Activated CD8-positive, alpha-beta memory T cell treated with anti-CD3 and anti-CD28 coated beads, Interleukin-2, amount 50 U/mL, for 1 hour (primary cell): ENCODE data around the gene CLDN7.
A peak's percentile ranks its signal among the peaks of the same experiment; 100 is the strongest.

Experiments used
- DNase-seq: peaks from one replicate; pipeline ENCODE4 v3.0.0-alpha.2; 2020; ENCODE audit errors: extremely low read depth

Gene CLDN7

DNA sequence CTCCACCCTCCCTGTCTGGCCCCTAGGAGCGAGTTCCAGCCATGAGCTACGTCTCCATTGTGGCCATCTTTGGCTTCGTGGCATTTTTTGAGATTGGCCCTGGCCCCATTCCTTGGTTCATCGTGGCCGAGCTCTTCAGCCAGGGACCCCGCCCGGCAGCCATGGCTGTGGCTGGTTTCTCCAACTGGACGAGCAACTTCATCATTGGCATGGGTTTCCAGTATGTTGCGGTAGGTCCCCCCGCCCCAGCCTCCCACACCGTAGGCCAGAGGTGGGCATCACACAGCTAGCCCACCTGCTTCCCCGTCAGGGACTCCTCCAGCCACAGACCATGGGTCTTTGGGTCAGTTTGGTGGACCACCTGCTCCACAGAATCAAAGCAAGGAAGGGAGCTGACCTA, 23.4 kb upstream of the CLDN7 start:
- DNase-seq = no peak

DNA sequence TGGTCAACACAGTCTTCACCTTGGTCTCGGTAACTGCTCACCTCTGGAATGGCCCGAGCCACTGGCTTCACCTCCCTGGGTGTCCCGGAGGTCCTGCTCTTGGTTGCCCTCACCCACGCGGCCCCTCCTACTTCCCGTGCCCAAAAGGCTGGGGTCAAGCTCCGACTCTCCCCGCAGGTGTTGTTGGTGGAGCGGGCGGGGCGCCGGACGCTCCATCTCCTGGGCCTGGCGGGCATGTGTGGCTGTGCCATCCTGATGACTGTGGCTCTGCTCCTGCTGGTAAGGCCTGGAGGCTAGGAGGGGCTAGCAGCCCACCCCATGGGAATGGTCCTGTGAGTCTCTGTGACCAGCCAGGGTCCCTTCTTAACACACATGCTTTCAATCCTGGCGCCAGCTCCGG, 22.6 kb upstream of the CLDN7 start:
- DNase-seq = no peak

DNA sequence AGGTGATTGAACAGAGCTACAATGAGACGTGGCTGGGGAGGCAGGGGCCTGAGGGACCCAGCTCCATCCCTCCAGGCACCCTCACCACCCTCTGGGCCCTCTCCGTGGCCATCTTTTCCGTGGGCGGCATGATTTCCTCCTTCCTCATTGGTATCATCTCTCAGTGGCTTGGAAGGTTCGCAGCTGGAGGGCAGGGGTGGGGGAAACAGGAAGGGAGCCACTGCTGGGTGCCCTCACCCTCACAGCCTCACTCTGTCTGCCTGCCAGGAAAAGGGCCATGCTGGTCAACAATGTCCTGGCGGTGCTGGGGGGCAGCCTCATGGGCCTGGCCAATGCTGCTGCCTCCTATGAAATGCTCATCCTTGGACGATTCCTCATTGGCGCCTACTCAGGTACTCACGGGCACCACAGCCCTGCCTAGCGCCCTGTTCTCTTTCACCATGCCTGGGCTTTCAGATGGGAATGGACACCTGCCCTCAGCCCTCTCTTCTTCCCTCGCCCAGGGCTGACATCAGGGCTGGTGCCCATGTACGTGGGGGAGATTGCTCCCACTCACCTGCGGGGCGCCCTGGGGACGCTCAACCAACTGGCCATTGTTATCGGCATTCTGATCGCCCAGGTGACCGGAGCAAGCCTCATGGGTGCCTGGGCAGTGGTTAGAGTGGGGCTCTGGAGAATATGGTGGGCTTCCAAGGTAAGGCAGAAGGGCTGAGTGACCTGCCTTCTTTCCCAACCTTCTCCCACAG, 21.4 kb upstream of the CLDN7 start:
- no peak for DNase-seq

DNA sequence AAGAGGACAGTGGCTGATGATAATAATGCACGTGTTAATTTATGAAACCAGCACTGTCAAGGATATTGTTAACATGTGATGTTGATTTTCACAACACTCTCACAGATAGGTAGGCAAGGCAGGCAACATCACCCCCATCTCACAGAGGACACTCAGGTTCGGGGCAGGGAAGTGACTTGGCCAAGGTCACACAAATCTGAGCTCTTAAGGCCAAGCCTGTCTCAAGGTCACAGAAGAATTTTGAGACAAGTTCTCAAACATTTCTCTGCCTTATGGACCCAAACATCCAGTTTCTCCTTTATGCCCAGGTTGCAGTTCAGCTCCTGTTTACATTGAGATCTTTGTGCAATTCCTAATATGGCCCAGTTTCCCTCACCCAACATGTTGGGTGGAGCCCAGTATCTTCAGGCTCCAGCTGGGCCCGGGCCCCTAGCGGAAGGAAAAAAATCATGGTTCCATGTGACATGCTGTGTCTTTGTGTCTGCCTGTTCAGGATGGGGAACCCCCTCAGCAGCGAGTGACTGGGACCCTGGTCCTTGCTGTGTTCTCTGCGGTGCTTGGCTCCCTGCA, 20.6 kb upstream of the CLDN7 start:
- no peak for DNase-seq

DNA sequence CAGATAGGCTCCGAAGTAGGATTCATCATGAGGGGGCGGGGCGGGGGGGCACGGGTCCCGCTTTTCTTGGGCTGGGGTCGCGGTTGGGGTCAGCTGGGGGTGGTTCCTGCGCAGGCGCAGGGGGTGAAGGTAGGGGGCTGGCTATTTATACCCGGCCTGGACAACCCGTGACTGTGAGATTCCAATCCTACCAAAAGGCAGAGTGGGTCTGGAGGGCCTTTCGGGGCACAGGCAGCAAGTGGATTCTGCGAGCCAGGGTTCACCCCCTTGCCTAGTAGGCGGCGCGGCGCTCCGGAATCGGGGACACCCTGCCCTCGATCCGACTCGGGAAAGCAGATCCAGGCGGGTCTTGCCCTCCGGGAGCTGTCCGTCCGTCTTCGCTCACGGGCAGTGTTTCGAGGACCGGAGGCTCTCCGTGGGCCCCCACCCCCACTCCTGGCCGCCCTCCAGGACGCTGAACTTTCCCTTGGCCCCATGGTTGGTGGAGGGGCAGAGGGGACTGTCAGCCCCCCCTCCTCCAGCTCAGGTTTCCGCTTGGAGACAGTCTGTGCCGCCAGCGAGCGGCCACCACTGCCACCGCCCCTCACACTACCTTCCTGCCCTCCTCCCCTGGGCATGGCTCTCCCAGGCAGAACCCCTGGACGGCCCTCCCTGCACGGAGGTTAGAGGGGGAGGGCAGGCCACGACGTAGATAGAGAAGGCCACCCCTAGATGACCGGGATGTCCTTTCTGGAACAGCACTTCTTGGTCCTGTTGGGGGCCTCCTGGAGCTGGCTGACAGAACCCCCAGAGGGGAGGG, 19.9 kb upstream of the CLDN7 start:
- no peak for DNase-seq

DNA sequence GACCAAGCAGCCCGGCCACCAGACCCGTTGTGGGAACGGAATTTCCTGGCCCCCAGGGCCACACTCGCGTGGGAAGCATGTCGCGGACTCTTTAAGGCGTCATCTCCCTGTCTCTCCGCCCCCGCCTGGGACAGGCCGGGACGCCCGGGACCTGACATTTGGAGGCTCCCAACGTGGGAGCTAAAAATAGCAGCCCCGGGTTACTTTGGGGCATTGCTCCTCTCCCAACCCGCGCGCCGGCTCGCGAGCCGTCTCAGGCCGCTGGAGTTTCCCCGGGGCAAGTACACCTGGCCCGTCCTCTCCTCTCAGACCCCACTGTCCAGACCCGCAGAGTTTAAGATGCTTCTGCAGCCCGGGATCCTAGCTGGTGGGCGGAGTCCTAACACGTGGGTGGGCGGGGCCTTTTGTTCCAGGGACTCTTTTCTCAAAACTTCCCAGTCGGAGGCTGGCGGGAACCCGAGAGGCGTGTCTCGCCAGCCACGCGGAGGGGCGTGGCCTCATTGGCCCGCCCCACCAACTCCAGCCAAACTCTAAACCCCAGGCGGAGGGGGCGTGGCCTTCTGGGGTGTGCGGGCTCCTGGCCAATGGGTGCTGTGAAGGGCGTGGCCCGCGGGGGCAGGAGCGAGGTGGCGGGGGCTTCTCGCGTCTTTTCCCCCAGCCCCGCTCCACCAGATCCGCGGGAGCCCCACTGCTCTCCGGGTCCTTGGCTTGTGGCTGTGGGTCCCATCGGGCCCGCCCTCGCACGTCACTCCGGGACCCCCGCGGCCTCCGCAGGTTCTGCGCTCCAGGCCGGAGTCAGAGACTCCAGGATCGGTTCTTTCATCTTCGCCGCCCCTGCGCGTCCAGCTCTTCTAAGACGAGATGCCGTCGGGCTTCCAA, 19.0 kb upstream of the CLDN7 start, which contains the start of gene SLC2A4:
TSS of gene SLC2A4 (plus strand) at position 645 of the 879 bp plus-strand sequence. CDS start at position 862, 217 bp downstream.
- DNase-seq = peak; percentile 51

DNA sequence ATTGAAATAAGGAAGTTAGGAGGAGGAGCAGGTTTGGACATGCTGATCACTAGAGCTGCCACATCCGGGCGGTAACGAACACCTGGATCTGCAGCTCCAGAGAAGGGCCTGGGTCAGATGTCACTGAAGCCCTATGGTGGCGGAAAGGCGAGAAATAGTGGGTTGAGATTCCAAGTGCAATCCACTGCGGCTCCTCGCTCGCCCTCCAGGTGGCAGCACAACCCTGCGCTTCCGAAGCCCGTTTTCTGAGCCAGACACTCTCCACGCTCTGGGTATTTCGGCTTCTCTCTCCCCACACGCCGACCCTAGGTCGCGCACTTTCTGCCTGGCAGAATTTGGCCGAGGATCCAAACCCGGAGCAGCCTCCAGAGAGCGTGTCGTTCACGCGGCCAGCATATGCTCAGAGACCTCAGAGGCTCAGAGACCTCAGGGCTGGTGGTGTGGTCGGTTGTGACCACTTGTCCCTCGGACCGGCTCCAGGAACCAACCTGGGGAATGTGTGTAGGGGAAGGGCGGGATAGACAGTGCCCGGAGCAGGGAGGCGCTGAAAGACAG, 18.3 kb upstream of the CLDN7 start:
- DNase-seq = peak; percentile 58

DNA sequence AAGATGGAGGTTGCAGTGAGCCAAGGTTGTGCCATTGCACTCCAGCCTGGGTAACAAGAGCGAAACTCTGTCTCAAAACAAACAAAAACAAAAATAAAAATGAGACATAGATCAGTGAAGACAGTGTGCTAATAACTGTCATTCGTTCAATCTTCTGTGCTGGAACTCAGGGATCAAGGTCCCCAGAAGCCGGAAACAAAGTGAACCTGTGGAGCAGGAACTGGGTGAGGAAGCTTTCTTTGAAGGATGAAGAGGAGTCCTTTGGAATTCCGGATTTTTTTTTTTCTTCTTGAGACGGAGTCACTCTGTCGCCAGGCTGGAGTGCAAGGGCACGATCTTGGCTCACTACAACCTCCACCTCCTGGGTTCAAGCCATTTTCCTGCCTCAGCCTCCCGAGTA, 17.2 kb upstream of the CLDN7 start:
- DNase-seq = no peak

DNA sequence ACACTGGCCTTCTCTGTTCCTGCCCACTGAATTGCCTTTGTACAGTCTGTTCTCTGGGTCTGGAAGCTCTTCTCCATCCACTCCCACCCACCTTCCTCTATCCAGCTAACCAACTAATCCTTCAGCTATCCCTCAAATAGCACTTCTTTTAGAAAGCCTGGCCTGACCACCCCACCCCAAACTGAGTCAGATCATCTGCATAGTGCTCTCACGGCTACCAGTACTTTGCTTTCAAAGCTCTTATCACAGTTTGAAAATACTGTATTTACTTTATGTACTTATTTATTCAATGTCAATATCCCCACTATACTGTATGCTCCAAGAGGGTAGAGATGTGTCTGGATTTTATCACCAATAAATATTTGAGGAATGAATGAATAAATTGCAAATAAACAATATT, 4.5 kb upstream of the CLDN7 start:
- no peak for DNase-seq

DNA sequence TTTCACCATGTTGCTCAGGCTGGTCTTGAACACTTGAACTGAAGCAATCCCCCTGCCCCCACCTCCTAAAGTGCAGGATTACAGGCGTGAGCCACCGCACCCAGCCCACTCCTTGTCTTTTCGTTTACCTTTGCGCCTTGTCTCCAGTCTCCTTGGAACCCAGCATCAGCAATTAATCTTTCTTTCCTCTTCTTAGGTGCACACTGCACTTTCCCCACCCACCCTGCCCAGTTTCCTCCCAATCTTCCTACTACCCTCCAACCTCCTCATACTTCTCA, 1.5 kb upstream of the CLDN7 start:
- DNase-seq = no peak

DNA sequence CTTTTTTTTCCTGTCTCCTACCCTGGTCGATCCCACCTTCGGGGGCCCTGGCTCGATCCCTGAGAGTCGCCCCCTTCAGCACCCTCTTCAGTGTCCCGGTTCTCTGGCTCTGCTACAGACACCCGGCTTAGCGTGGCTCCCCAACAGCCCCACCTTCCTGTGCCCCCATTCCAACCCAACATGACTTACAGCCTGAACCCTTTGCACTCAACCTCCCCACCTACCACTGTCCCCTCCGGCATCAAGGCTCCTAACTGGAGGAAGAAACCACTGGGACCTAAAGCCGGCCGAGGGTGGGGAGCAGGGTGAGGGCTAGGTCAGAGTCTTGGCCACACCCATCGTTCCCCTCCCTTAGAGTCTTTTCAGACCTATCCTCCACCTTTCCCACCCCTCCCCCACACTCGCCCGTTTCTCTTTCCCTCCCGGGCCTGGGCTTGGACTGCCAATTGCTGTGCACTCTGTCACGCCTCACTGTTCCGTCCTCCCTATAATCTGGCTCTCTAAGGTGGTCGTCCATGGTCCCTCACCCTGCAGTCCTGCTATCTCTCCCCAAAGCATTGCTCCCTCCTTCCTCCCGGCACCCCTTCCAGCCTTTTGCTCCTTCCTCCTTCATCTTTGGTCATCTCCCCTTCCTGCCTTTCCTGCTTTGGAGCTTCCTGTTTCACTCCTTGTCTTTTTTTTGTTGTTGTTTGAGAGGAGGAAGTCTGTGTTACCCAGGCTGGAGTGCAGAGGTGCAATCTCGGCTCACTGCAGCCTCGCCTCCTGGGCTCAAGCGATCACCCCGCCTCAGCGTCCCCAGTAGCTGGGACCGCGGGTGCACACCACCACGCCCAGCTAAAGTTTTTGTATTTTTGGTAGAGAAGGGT, 890 bp upstream of the CLDN7 start:
- no peak for DNase-seq

DNA sequence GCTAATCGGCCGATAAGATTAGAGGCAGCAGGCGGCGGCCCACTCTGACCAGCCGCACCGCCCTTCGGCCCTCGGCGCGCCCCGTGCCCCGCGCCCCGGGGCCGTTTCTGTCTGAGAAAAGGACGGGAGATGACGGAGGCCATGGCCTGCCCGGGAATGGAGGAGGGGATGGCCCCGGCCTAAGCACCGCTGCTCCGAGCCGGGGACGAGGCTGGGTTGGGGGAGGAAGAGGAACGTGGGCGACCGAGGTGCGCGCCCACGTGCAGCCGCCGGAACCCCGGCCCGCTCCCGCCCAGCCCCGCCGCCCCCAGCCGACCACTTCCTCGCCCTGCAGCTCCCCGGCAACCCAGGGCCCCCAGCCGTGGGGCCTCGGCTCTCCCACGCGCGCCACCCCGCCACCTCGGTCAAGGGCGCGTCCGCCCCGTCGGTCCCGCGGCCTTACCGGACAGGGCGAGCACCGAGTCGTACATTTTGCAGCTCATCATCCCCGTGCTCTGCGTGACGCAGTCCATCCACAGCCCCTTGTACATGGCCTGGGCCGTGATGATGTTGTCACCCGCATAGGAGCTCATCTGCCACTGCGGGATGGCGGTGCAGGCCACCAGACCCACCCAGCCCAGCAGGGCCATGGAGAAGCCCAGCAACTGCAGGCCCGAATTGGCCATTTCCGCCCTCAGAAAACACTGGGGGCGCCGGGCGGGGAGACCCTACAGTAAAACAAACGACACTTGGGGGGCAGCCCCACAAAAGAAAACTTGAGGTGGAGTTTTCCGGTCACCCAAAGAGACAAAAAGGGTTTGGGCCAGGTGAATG, 693 bp downstream of the CLDN7 start:
- DNase-seq = no peak

DNA sequence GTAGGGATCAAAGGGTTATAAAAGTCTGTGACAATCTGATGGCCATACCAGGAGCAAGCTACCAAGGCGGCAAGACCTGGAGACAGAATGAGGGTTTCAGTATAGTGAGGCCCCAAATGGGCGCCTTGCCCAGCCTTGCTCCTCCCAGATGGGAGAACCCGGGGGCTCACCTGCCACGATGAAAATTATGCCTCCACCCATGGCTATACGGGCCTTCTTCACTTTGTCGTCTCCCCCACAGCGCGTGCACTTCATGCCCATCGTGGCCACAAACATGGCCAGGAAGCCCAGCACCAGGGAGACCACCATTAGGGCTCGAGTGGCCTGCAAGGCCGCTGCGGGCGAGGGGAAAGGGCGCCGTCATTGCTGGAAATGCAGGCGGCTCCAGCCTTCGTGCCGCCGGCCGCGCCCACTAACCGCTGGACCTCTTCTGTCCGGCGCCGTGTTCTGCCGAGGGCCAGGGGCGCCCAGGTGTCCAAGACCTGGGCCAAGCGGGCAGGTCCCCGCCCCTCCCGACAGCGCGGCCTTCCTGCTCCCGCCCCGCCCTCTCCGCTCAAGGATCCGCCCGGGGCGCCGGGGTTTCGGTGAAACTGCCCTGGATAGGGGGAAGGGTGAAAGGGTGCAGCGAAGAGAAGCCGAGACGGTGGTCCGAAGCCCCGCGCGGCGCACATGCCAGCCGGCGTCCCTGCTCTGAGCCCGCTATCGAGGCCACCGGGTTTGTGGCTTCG, 1.5 kb downstream of the CLDN7 start:
- DNase-seq = no peak

DNA sequence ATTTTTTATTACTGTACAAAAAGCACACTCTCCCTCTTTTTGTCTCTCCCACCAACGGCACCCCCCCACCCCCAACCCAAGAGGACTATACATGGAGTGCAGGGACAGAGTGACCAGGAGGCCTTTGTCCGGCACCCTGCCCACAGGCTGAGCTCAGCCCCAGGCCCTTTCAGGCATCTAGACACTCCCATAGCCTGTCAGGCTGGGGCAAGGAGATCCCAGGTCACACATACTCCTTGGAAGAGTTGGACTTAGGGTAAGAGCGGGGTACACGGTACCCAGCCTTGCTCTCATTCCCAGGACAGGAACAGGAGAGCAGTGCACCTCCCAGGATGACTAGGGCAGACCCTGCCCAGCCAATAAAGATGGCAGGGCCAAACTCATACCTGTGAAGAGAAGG, 2.1 kb downstream of the CLDN7 start:
- no peak for DNase-seq

DNA sequence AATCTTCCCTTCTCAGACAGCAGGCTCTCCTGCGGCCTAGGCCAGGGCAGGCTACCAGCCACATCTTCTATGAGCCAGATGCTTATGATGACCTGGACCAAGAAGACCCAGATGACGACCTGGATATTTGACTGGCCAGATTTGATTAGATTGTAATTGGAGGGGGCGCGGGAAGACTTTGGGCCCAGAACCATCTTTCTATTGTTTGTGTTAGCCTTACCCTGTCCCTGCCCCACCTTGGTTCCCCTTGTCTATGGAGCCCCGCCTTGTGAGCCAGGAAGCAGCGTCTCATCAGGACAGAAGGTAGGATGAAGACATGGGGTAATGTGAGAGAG, 2.8 kb downstream of the CLDN7 start:
- no peak for DNase-seq

DNA sequence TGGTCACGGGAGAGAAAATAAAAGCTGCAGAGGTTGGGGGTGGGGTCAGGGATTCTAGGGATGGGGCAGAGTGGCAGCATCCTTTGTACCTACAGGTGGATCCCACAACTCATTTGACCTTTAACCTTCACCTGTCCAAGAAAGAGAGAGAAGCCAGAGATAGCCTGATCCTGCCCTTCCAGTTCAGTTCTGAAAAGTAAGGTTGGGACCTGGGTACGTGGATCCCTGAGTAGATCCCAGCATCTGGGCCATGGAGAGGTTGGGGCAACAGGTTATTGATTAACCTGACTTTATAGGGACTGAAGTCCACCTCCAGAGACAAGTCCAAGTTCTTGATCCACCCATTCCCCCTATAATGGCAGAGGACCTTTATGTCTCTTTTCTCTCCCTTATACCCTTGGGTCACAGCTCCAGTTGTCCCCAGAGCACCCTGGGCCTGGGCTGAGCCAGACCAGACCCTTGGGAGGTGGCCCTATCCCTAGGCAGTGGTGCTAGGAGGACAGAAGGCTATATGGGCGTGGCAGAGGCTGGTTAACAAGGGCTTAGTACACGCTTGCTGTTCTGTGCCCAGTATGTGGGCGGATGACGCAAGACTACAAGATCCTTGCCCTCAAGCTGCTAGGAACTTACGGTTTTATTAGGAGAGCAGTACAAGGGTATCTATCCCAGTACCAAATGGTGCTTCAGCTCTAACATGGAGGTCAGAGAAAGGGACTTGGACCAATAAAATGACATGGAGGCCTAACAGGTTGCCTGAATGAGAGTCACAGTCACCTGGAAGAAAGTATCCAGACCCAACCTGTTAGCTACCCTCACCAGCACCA, 3.3 kb downstream of the CLDN7 start:
- no peak for DNase-seq

DNA sequence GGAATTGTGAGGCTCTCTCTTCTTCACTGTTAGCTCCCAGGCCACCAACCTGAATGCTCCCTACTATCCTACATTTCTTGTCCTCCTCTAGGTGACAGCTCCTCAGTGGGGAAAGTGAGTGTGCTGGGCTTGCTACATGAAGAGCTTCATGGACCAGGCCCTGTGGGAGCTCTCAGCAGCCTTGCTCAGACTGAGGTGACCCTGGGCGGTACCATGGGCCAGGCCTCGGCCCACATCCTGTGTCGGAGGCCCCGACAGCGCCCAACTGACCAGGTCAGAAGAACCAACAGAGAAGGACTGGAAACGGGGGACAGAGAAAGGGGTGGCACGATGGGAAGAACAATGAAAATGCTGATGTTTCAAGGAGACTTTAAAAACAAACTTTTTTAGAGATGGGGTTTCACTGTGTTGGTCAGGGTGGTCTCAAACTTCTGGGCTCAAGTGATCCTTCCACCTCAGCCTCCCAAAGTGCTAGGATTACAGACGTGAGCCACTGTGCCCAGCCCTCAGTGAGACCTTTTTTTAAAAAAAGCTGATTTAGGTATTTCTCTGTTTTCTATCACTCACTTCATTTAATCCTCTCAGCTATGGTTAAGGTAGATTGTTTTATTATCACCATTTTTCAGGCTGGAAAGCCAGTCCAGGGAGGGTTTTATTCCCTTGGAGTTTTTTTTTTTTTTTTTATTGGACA, 5.4 kb downstream of the CLDN7 start:
- no peak for DNase-seq

DNA sequence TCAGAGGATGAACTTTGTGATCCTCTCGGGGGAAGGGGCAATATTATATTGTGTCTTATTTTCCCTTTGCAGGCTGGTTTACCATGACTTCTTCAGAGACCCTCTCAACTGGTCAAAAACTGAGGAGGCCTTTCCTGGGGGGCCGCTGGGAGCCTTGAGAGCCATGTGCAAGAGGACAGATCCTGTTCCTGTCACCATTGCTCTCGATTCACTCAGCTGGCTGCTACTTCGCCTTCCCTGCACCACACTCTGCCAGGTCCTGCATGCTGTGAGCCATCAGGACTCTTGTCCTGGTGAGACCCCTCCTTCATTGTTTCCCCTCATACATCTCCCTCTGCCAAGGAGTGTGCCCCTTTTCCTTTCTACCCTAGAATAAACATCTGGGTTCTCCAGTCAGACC, 7.8 kb downstream of the CLDN7 start:
- no peak for DNase-seq
